Measurements from ENCODE around the gene PRRG2.

The PRRG2 gene

DNA sequence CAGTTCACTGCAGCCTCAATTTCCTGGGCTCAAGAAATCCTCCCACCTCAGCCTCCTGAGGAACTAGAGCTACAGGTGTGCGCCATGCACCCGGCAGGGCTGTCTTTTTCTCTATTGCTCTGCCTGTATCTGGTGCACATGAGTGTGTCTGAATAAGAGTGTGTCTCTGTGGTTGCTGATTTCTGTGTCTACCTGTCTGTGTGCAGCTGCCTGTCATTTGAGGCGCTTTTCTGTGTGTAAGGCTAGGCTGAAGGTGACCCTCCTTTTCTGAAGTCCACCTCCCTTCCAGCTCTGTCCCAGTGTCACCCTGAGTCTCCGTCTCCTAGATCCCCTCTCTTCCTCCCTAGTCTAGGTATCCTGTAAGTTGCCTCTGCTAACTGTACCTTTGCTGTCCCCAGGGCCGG lies 8.4 kb downstream of the PRRG2 start:
- FAIRE-seq, result no peak

DNA sequence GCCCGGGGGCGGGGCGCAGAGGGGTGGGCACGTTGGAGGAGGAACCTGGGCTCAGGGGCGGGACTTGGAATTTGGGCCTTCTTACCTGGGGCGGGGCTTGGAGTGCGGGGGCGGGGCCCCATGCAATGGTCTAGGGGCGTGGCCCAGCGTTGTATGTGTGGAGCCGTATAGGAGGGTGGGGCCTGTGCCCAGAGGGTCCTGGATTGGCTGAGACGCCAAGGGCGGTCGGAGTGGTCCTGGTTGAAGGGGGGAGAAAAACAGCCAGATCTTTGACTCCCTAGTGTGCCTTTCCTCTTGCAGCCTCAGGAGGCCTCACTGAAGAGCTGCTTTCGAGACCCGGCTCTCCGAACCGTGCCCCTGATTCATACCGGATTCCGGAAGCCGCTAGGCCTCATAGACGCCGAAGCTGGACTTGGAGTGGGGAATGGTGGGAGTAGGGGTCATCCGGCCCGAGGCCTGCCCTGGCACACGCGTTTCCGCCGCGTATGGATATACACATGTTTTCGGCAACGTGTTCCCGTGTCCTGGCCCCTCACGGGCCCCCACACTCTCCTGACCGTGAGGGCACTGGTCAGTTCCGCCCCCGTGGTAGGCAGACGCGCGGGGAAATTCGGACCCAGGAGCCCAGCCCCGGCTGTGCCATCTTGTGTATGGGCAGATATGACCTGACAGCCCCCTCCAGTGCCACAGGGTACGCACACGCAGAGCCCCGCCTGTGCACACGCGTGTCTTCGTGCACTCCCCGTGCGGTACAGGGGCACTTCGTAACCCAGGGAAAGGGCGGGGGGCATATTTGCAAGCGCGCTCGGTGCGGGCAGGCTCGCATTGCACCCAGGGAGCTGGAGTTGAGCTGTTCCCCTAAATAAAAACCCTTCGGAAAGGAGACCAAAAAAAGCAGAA lies 9.2 kb downstream of the PRRG2 start:
- FAIRE-seq, result peak; percentile 74

DNA sequence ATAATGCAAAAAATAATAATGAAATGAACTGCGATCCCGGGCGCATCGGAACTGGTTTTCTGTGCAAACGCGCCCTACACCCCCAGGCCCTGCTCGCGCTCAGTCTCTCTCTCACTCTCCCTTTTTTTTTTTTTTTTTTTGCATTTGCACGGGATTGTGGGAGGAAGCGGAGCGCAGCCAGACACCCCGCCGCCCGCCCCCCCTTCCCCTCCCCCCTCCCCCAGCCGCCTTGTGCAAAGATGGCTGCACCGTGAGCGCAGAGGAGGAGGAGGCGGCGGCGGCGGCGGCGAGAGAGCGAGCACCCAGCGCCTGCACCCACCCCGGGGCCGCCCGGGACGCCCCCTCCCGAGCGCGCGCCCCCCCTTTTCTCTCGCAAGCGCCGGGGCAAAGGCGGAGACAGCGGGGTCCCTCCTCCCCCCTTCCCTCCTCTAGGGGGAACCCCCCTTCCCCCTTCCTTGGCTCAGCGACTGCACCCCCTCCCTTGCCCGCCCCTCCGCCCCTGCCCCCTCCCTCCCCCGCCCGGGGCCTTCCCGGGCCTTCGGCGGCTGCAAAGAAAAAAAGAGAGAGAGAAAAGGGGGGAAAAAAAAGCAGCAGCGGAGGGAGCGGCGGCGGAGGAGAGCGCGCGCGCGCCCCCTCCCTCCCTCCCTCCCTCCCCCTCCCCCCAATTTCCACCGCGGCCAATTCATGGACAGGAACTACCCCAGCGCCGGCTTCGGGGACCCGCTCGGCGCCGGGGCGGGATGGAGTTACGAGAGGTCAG lies 10.0 kb downstream of the PRRG2 start, which contains the start of gene PRR12:
TSS of gene PRR12 (plus strand) at position 212 of the 760 bp plus-strand sequence. CDS start at position 685, 473 bp downstream.
- no peak for FAIRE-seq

DNA sequence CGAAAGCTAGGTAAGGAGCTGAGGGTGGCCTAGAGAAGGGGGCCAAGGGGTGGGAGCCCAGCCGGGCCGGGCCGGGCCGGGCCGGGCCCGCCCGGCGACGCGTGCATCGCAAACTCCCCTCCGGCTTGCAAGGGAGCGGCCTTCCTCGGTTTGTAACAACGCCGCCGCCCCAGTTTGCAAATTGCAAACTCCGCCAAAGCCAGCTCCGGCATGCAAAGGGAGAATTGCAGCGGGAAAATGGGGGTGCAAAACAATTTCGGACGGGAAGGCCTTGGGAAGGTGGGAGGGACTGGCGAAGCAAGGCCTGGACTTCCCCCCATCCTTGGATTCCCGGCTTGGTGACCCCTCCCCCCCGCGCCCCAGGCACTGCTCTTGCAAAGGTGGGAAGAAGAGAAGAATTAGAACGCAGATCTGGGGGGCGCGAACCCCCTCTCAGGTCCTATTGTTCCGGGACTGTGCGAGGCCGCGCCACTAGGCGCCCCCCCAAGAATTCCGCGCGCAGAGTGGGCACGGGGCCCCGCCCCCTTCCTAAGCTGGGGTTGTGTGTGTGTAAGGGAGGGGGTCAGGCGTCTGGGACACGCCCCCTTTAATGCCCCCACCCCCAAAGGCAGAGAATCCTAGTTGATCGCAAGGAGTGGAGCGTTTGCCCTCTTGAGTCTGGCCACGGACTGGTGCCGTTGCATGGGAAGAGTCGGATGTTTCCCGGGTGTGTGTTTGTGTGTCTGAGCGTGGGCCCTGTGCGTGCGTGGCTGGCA lies 10.8 kb downstream of the PRRG2 start:
- no peak for FAIRE-seq

DNA sequence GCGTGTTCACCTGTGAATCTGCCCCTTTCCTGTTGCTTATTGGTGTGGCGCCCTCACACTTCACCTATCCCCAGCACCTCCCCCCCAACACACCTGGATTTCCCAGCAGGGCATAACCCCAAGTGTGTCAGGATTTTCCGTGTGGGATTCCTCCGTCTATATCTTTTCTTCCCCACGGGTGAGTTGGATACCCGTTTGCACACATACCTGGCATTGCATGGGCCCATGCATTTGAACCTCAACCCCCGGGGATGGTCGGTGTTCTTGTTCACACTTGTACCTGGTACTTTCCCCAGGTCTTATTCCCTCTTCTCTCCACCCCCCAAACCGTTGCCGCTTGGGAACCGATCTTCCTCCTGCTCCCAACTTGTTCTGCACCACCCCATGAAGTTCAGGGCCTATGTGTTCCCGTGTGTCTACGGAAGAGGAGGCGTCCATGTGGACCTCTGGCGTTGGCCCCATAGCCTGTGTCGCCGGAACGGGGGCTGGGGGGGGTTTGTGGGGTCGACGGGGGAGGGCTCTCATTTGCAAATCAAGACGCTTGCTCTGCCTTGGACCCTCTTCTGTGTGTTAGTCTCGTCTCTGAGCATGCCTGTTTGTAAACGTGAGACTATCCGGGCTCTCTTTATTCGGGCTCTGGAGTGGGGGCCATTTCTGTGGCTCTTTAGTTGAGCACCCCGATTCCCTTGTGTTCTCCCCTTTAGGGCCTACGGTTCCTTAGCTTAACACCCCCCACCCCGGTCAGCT lies 11.5 kb downstream of the PRRG2 start:
- no peak for FAIRE-seq

DNA sequence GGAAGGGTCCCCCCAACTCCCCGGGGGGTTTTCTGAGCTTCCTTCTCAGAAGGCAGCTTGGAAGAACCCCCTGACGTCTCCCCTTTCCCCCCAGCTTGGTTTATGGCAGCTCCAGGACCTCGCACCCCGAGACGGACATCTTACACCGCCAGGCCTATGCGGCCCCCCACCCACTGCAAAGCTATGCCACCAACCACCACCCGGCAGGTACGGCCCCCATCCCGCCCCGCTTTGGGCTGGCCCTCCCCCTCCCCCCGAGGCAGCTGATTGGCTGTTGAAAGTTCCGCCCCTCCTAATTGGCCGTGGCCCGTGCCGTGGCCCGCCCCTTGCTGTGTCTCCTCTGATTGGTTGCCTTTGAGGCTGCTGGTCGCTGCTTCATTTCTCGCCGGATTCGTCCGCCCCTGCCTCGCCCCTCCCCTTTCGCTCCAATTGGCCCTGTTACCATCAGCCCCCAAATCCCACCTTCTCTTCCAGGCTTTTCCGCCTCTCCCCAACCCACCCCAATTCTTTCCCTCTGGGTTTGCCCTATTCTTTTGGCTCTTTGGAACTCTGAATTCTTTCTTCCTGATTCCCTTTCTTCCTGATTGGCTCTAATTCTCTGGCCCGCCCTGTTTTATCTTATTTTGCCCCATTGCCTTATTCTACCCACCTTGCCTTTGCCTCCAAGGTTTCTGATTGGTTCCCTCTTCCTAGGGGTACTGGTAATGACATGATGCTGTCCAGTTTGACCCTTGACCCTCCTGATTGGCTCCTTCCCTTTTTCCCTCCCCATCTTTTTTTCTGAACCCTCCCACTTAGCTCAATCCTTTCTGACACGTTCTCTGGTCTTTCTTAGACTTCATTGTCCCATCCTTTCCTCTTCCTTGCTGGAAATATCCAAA lies 12.4 kb downstream of the PRRG2 start:
- FAIRE-seq, result peak; percentile 33

DNA sequence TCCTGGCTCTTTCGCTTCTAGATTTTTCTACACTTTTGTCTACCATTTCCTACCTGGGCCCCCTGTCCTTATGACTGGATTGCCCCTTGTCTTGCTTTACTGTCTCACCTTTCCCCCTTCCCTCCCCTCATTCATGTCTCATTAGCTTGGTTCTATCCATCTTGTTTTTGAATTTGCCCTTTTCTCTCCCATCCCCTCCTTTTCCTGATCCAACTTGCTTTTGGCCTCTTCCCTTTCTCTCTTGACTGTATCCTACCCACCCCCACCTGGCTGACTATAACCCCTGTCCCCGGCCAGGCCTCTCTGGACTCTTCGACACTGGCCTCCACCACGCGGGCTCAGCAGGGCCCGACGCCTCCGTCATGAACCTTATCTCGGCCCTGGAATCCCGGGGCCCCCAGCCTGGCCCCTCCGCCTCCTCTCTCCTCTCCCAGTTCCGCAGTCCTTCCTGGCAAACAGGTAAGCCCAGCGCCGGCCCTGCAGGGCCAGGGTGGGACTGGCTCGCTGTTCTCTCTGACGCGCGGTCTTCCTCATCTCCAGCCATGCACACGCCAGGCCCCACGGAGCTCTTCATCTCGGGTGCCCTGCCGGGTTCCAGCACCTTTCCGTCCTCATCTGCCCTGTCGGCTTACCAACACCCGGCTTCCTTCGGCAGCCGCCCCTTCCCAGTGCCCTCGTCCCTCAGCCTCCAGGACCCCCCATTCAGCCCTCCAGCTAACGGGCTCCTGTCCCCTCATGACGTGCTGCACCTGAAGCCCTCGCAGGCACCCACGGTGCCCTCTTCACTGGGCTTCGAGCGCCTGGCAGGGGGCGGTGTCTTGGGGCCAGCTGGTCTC lies 13.3 kb downstream of the PRRG2 start:
- FAIRE-seq, result no peak

DNA sequence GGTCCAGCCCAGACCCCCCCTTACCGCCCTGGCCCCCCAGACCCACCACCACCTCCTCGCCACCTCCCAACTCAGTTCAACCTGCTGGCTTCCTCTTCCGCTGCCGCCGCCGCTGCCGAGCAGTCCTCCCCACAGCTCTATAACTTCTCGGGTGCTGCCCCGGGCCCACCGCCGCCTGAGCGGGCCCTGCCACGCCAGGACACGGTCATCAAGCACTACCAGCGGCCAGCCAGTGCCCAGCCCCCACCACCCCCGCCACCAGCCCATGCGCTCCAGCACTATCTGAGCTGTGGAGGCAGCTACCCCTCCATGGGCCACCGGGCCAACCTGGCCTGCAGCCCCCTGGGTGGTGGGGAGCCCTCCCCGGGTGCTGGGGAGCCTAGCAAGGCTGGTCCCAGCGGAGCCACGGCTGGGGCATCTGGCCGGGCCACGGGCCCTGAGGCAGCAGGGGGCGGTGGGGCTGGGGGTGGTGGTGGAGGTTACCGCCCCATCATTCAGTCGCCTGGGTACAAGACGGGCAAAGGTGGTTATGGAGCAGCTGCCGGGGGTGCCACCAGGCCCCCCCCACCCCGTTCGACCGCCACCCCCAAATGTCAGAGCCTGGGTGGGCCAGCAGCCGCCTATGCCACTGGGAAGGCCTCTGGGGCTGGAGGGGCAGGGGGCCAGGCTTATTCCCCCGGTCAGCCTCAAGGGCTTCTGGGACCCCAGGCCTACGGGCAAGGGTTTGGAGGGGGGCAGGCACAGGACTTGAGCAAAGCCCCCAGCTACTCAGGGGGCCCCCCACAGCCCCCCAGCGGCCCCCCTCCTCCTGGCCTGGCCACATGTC lies 14.1 kb downstream of the PRRG2 start:
- FAIRE-seq, result no peak

DNA sequence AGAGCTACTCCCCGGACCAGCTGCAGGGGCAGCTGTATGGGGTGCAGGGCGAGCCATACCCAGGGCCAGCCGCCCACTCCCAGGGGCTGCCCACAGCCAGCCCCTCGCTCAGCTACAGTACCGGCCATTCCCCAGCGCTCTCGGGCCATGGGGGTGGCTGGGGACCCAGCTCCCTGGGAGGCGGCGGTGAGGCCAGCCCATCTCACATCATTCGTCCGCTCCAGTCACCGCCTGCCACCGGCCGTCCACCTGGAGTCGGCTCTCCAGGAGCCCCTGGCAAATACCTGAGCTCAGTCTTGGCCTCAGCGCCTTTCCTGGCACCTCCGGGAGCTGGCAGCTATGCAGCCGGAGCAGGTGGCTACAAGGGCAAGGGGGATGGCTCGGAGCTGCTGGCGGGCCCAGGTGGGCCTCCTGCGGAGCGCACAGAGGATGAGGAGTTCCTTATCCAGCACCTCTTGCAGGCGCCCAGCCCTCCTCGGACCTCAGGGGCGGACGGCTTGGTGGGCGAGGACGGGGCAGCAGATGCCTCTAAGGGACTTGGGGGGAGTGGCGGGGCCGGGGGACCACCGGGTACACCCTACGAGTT lies 14.8 kb downstream of the PRRG2 start:
- no peak for FAIRE-seq

DNA sequence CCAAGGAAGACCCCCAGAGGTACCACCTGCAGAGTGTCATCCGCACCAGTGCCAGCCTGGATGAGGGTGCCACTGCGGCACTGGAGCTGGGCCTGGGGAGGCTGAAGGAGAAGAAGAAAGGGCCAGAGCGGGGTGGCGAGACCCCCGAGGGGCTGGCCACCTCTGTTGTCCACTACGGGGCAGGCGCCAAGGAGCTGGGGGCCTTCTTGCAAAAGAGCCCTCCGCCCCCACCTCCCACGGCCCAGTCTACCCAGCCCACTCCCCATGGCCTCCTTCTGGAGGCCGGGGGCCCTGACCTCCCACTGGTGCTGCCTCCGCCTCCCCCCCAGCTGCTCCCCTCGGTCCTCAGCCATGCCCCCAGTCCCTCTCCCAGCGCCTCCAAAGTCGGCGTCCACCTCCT lies 15.3 kb downstream of the PRRG2 start:
- no peak for FAIRE-seq

DNA sequence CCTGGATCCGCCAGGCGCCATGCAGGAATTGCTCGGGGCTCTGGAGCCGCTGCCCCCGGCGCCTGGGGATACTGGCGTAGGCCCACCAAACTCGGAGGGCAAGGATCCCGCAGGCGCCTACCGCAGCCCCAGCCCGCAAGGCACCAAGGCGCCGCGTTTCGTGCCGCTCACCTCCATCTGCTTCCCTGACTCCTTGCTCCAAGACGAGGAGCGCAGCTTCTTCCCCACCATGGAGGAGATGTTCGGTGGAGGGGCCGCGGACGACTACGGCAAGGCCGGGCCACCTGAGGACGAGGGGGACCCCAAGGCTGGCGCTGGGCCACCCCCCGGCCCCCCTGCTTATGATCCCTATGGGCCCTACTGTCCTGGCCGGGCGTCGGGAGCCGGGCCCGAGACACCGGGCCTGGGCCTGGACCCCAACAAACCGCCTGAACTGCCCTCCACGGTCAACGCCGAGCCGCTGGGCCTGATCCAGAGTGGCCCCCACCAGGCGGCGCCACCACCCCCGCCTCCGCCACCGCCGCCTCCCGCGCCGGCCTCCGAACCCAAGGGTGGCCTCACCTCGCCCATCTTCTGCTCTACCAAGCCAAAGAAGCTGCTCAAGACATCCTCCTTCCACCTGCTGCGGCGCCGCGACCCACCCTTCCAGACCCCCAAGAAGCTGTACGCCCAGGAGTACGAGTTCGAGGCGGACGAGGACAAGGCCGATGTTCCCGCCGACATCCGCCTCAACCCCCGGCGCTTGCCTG lies 16.0 kb downstream of the PRRG2 start:
- no peak for FAIRE-seq

DNA sequence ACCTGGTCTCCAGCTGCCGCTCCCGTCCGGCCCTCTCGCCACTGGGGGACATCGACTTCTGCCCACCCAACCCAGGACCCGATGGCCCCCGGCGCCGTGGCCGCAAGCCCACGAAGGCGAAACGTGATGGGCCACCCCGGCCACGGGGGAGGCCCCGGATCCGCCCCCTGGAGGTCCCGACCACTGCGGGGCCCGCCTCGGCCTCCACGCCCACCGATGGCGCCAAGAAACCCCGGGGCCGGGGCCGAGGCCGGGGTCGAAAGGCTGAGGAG lies 16.5 kb downstream of the PRRG2 start:
- FAIRE-seq, result no peak

DNA sequence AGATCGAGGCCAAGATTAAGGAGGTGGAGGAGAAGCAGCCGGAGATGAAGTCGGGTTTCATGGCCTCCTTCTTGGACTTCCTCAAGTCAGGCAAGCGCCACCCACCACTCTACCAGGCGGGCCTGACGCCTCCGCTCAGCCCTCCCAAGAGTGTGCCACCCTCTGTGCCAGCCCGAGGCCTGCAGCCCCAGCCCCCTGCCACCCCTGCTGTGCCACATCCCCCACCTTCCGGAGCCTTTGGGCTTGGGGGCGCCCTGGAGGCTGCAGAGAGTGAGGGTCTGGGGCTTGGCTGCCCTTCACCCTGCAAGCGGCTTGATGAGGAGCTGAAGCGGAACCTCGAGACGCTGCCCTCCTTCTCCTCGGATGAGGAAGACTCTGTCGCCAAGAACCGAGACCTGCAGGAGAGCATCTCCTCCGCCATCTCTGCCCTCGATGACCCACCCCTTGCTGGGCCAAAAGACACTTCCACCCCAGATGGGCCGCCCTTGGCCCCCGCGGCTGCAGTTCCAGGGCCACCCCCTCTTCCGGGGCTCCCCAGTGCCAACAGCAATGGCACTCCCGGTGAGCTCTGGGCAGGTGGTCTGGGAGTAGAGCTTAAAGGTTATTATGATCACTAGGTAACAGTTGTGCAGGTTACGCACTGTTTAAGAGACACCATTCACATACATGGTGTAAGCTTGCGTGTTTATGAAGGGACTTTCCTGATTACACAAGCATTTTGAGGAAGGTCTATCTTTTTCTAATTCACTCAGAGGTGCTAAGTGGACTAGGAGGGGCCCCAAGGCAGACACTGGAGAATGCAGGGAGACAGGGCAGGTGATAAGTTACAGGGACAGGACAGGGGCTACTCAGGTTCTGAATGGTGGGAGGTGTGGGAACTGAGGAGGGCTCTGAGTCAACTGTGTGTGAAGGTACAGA lies 18.5 kb downstream of the PRRG2 start:
- no peak for FAIRE-seq

DNA sequence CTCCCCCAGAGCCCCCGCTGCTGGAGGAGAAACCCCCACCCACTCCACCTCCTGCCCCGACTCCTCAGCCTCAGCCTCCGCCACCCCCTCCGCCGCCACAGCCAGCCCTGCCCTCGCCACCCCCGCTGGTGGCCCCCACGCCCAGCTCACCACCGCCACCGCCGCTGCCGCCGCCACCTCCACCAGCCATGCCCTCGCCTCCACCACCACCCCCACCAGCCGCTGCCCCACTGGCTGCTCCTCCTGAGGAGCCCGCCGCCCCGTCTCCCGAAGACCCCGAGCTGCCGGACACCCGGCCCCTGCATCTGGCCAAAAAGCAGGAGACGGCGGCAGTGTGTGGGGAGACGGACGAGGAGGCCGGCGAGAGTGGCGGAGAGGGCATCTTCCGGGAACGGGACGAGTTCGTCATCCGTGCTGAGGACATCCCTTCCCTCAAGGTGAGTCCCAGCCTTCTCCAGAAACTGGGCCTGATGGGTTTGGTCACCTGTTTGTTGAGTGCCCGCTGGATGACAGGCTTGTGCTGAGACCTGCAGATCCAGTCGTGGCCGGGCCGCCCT lies 20.4 kb downstream of the PRRG2 start:
- no peak for FAIRE-seq

DNA sequence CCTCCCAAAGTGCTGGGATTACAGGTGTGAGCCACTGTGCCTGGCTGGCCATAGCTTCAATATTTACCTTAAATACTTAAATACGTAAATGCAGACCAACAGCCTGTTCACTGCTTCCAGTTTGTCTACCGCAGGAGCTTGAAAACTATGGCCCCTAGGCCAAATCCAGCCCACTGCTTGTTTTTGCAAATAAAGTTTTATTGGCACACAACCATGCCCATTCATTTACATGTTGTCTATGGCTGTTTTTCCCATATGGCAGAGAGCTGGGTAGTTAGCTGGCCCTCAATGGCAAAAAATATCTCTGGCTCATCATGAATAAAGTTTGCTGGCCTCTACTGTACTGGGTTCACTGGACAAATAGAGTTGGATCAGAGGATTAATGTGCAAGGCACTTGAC lies 21.7 kb downstream of the PRRG2 start:
- no peak for FAIRE-seq

DNA sequence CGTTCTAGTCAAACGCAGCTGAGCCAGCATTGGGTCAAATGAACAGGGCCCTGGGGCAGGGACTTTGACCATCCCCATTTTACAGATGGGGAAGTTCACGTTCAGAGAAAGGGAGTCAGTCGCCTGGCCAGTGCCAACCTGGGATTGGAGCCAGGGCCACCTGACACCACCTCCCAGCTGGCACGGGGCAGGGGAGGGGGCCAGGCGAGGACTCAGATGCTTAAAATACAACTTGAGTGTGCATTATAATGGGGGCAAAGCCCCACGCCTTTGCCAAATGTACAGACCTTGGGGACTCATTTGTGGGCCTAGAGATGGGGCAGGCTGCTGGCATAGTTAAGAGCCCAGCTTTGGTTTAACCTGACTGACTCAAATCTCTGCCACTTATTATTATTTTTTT lies 24.5 kb downstream of the PRRG2 start:
- FAIRE-seq, result no peak

DNA sequence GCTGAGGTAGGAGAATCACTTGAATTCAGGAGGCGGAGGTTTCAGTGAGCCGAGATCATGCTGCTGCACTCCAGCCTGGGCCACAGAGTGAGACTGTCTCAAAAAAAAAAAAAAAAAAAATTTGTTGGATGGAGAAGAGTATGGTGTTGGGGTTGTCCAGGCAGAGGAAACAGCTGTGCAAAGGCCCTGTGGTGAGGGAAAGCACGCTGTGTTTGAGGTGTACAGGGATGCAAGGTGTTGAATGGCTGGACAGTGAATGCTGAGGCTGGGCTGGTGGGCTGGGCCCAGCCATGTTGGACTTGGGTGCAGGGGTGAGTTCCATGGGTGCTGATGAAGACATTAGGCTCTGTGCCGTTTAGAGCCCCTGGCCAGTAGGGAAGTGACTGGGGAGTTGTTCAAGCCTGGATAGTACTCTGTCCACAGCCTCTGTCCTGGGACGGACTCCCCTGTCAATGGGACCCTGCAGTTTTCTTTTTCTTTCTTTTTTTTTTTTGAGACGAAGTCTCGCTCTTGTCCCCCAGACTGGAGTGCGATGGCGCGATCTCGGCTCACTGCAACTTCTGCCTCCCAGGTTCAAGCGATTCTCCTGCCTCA lies 28.5 kb downstream of the PRRG2 start:
- no peak for FAIRE-seq

All from endometrium (tissue), 2 donors.